ENCODE results near the gene QARS1.
A peak's percentile ranks its signal among the peaks of the same experiment; 100 is the strongest.

The QARS1 gene

DNA sequence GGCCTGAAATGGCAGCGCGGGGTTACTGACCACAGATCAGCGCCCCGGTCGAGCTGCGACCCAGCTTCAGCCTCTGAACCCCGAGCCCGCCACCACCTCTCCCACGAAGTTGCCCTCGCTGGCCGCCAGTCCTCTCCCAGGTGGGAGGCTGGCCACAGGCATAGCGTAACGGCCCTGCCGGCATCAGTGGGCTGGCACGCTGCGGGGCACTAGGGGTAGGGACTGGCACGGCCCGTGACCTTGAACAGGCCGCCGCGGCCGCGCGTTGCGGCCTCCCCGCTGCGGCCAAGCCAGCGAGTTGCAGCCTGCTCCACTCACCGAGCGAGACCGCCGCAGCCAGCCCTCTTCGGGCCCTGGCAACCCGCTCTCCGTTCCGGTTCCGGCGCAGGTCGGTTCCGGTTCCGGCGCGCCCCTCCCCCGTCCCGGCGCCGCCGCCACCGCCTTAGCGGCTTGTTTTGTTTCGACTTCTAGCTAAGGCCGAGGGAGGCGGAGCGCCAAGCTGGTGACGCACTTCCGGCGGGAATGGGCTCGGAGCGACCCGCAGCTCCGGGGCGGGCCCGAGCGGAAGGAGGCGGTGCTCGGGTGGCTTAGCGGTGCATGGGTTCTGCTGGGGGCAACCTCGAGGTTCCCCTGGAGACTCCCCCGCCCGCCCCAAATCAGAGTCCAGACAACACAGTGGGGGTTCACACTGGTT is 16.0 kb upstream of the QARS1 start, which contains the start of gene USP19:
USP19 (minus strand) TSS at position 386 of the 694 bp plus-strand sequence. CDS start 1,678 bp downstream, outside the sequence.
- peak within 1 kb of the TSS; percentile 96 to 100 (median 98) for H3K9ac ChIP-seq (ENCODE audit: low read length in 5 of 5)
- H3K27me3 ChIP-seq (ENCODE audit: control insufficient read depth in 5 of 5, insufficient read depth in 4 of 5, low read length in 5 of 5) = no peaks in the 10 kb centered on the region
- peak within 1 kb of the TSS; percentile 94 for H3K27ac ChIP-seq (ENCODE audit: low read depth, low read length)
- H3K4me3 ChIP-seq (ENCODE audit: low read depth in 1 of 5, low read length in 5 of 5) = peak within 1 kb of the TSS; percentile 80 to 95 (median 93)
- H3K4me1 ChIP-seq (ENCODE audit: control insufficient read depth in 5 of 5, insufficient read depth in 5 of 5, low read length in 5 of 5) = peaks cover 12 to 35% (median 26%) of the 10 kb centered on the region in 5 donors
- H3K36me3 ChIP-seq (ENCODE audit: control insufficient read depth in 5 of 5, insufficient read depth in 5 of 5, low read length in 5 of 5) = peaks cover 0 to 81% (median 72%) of the 10 kb centered on the region in 5 donors
- no peaks in the 10 kb centered on the region for H3K9me3 ChIP-seq (ENCODE audit: control insufficient read depth in 5 of 5, low read length in 5 of 5)

DNA sequence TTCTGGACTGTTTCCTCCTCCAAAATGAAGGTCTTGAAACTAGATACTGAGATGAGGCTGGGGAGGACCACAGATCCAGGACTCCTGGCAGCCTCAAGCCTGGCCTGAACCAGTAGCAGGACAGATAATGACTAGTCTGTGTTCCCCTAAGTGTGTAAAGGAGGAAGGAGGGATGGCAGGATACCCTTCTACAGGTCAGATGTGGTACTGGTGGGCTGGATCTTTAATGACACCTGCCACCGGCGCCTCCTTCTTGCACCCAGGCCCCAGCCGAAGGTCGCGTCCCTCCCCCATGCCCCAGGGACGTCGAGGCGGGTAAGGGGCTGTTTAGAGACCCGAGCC is 15.5 kb upstream of the QARS1 start:
- Histone ChIP-seq H3K4me3 (ENCODE audit: low read depth in 1 of 5, low read length in 5 of 5) (peak overlapping the region; percentile 80 to 95 (median 93)), H3K27me3 (ENCODE audit: control insufficient read depth in 5 of 5, insufficient read depth in 4 of 5, low read length in 5 of 5) (no peaks in the 10 kb centered on the region), H3K4me1 (ENCODE audit: control insufficient read depth in 5 of 5, insufficient read depth in 5 of 5, low read length in 5 of 5) (peaks cover 12 to 35% (median 26%) of the 10 kb centered on the region in 5 donors), H3K36me3 (ENCODE audit: control insufficient read depth in 5 of 5, insufficient read depth in 5 of 5, low read length in 5 of 5) (peaks cover 0 to 81% (median 73%) of the 10 kb centered on the region in 5 donors), H3K9ac (ENCODE audit: low read length in 5 of 5) (peak overlapping the region; percentile 96 to 100 (median 98)), H3K9me3 (ENCODE audit: control insufficient read depth in 5 of 5, low read length in 5 of 5) (no peaks in the 10 kb centered on the region), H3K27ac (ENCODE audit: low read depth, low read length) (peak overlapping the region; percentile 94)

DNA sequence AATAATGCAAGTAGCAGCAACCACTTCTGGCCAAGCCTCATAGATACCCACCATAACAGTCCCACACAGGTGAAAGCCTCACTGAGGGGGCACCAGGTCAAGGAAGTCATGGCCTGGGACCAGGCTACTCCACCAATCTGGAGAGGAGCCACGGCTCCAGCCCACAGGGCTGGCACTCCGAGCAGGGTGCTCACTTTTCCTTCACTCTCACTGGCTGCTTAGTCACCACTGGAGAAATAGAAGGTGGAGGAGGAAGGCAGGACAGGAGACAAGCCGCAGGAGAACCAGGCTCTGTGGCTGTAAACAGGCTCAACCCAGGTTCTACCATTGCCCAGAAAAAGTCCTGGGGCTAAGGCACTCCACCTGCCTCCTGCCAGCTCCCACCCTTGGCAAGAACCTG is 14.9 kb upstream of the QARS1 start:
- H3K9me3 ChIP-seq (ENCODE audit: control insufficient read depth in 5 of 5, low read length in 5 of 5) = no peaks in the 10 kb centered on the region
- peak overlapping the region; percentile 96 to 100 (median 98) for H3K9ac ChIP-seq (ENCODE audit: low read length in 5 of 5)
- peak overlapping the region; percentile 80 to 95 (median 93) for H3K4me3 ChIP-seq (ENCODE audit: low read depth in 1 of 5, low read length in 5 of 5)
- H3K36me3 ChIP-seq (ENCODE audit: control insufficient read depth in 5 of 5, insufficient read depth in 5 of 5, low read length in 5 of 5) = peaks cover 0 to 81% (median 73%) of the 10 kb centered on the region in 5 donors
- peaks cover 12 to 35% (median 26%) of the 10 kb centered on the region in 5 donors for H3K4me1 ChIP-seq (ENCODE audit: control insufficient read depth in 5 of 5, insufficient read depth in 5 of 5, low read length in 5 of 5)
- H3K27ac ChIP-seq (ENCODE audit: low read depth, low read length) = peak overlapping the region; percentile 94
- H3K27me3 ChIP-seq (ENCODE audit: control insufficient read depth in 5 of 5, insufficient read depth in 4 of 5, low read length in 5 of 5) = no peaks in the 10 kb centered on the region

DNA sequence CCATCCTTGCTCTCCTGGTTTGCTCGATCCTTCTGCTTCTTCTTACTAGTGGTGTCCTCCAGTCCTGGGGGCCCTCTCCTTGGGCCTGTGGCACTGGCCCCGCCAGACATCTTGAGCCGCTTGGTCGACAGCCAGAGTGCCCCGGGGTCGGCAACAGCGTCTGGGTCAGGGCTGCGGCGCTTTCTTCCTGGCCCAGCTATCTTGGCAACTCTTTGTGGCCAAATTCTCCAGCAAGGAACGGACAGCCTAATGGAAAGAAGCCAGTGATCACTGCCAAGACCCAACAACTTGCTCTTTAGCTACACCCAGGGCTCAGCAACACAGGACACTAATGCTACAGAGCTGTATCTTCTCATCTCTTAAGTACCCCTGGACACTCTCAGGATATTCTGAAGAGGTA is 14.5 kb upstream of the QARS1 start:
- no peaks in the 10 kb centered on the region for H3K9me3 ChIP-seq (ENCODE audit: control insufficient read depth in 5 of 5, low read length in 5 of 5)
- H3K36me3 ChIP-seq (ENCODE audit: control insufficient read depth in 5 of 5, insufficient read depth in 5 of 5, low read length in 5 of 5) = peaks cover 0 to 81% (median 73%) of the 10 kb centered on the region in 5 donors
- peak overlapping the region; percentile 94 for H3K27ac ChIP-seq (ENCODE audit: low read depth, low read length)
- H3K27me3 ChIP-seq (ENCODE audit: control insufficient read depth in 5 of 5, insufficient read depth in 4 of 5, low read length in 5 of 5) = no peaks in the 10 kb centered on the region
- H3K4me1 ChIP-seq (ENCODE audit: control insufficient read depth in 5 of 5, insufficient read depth in 5 of 5, low read length in 5 of 5) = peaks cover 12 to 35% (median 26%) of the 10 kb centered on the region in 5 donors
- peak overlapping the region in 3 of 5 donors; percentile 2 to 93 (median 80) for H3K4me3 ChIP-seq (ENCODE audit: low read depth in 1 of 5, low read length in 5 of 5)
- H3K9ac ChIP-seq (ENCODE audit: low read length in 5 of 5) = peak overlapping the region; percentile 96 to 100 (median 98)

DNA sequence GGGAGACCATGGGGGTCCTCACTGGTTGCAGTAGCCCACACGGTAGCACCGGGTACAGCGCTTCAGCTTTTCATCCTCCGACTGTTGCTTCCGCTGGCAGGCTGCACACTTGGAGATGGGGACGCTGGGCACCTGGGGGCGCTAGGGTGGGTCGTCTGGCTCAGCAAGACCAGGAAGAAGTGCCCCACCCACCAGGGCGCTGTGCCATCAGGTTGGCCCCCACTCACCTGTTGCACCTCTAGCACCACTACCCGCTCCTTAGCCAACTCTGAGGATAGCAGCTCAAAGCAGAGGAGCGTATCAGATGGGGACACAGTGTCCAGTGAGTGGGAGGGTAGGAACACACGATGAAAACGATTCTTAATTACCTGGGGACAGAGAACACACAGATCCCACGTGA is 7.7 kb upstream of the QARS1 start:
- Histone ChIP-seq H3K4me3 (ENCODE audit: low read depth in 1 of 5, low read length in 5 of 5) (no peak overlapping the region), H3K36me3 (ENCODE audit: control insufficient read depth in 5 of 5, insufficient read depth in 5 of 5, low read length in 5 of 5) (peaks cover 0 to 99% (median 96%) of the 10 kb centered on the region in 5 donors), H3K9me3 (ENCODE audit: control insufficient read depth in 5 of 5, low read length in 5 of 5) (no peaks in the 10 kb centered on the region), H3K27me3 (ENCODE audit: control insufficient read depth in 5 of 5, insufficient read depth in 4 of 5, low read length in 5 of 5) (no peaks in the 10 kb centered on the region), H3K4me1 (ENCODE audit: control insufficient read depth in 5 of 5, insufficient read depth in 5 of 5, low read length in 5 of 5) (peaks cover 0 to 6% (median 0%) of the 10 kb centered on the region in 5 donors), H3K9ac (ENCODE audit: low read length in 5 of 5) (no peak overlapping the region), H3K27ac (ENCODE audit: low read depth, low read length) (no peak overlapping the region)

DNA sequence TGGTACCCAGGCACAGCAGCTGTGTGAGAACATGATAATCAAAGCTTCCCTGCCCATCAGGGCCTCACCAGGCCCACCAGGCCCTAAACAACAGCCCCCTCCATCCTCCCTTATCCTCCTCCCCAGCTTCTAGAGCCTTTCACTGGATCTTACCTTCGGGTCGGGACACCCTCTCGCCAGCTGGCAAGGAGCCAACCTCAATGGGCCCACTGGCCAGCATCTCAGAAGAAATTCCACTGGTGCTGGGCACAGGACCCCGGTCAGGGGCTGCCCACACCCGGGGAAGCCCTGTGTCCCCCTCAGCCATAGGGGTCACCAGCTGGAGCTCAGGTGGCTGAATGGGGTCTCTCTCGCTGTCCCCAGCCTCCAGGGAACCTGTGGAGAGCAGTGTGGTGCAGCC is 6.8 kb upstream of the QARS1 start:
- Histone ChIP-seq H3K27ac (ENCODE audit: low read depth, low read length) (no peak overlapping the region), H3K9me3 (ENCODE audit: control insufficient read depth in 5 of 5, low read length in 5 of 5) (no peaks in the 10 kb centered on the region), H3K27me3 (ENCODE audit: control insufficient read depth in 5 of 5, insufficient read depth in 4 of 5, low read length in 5 of 5) (no peaks in the 10 kb centered on the region), H3K4me1 (ENCODE audit: control insufficient read depth in 5 of 5, insufficient read depth in 5 of 5, low read length in 5 of 5) (no peaks in the 10 kb centered on the region), H3K4me3 (ENCODE audit: low read depth in 1 of 5, low read length in 5 of 5) (no peak overlapping the region), H3K36me3 (ENCODE audit: control insufficient read depth in 5 of 5, insufficient read depth in 5 of 5, low read length in 5 of 5) (peaks cover 0 to 97% (median 92%) of the 10 kb centered on the region in 5 donors), H3K9ac (ENCODE audit: low read length in 5 of 5) (no peak overlapping the region)

DNA sequence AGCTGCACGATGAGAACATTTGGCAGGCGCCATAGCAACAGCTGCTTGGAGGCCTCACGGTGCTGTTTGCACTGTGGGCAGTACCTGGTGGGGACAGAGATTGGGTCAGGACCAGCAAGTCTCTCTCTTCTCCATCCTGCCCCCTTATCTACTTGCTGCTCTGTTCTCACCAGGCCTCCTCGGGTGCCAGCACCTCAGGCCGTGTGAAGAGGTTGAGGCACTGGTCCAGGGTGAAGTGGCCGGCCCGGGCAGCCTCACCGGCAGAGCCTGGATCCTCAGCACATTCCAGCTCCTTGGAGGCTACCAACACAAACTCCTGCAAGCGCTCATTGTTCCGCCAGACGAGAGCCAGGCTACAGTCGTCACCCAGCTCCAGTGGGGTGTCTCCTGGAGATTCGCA is 6.2 kb upstream of the QARS1 start:
- Histone ChIP-seq H3K4me1 (ENCODE audit: control insufficient read depth in 5 of 5, insufficient read depth in 5 of 5, low read length in 5 of 5) (peaks cover 0 to 3% (median under 1%) of the 10 kb centered on the region in 5 donors), H3K9ac (ENCODE audit: low read length in 5 of 5) (no peak overlapping the region), H3K4me3 (ENCODE audit: low read depth in 1 of 5, low read length in 5 of 5) (no peak overlapping the region), H3K36me3 (ENCODE audit: control insufficient read depth in 5 of 5, insufficient read depth in 5 of 5, low read length in 5 of 5) (peaks cover 0 to 95% (median 87%) of the 10 kb centered on the region in 5 donors), H3K27ac (ENCODE audit: low read depth, low read length) (no peak overlapping the region), H3K27me3 (ENCODE audit: control insufficient read depth in 5 of 5, insufficient read depth in 4 of 5, low read length in 5 of 5) (no peaks in the 10 kb centered on the region), H3K9me3 (ENCODE audit: control insufficient read depth in 5 of 5, low read length in 5 of 5) (no peaks in the 10 kb centered on the region)

DNA sequence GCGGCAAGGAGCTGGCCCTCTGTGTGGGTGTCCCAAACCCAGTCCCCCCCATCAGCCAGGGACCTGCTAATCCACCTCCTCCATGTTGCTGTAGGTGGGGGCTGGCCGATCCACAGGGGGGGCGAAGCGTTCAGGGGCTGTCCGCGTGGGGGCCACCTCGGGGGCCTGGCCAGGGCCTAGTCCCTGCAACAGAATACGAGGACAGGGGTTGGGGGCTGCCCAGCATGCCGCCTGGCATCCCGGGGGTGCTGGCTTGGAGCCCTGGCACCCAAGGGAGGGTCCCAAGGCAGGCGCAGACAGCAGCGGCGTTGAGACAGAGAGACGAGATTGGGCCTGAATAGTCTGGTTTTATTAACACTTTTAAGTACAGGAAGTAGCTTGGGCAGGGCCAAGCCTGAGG is 3.8 kb upstream of the QARS1 start:
- H3K9ac ChIP-seq (ENCODE audit: low read length in 5 of 5) = no peak overlapping the region
- no peak overlapping the region for H3K4me3 ChIP-seq (ENCODE audit: low read depth in 1 of 5, low read length in 5 of 5)
- H3K36me3 ChIP-seq (ENCODE audit: control insufficient read depth in 5 of 5, insufficient read depth in 5 of 5, low read length in 5 of 5) = peaks cover 0 to 71% (median 63%) of the 10 kb centered on the region in 5 donors
- H3K27ac ChIP-seq (ENCODE audit: low read depth, low read length) = no peak overlapping the region
- no peaks in the 10 kb centered on the region for H3K27me3 ChIP-seq (ENCODE audit: control insufficient read depth in 5 of 5, insufficient read depth in 4 of 5, low read length in 5 of 5)
- H3K9me3 ChIP-seq (ENCODE audit: control insufficient read depth in 5 of 5, low read length in 5 of 5) = no peaks in the 10 kb centered on the region
- peaks cover 6 to 22% (median 20%) of the 10 kb centered on the region in 5 donors for H3K4me1 ChIP-seq (ENCODE audit: control insufficient read depth in 5 of 5, insufficient read depth in 5 of 5, low read length in 5 of 5)

DNA sequence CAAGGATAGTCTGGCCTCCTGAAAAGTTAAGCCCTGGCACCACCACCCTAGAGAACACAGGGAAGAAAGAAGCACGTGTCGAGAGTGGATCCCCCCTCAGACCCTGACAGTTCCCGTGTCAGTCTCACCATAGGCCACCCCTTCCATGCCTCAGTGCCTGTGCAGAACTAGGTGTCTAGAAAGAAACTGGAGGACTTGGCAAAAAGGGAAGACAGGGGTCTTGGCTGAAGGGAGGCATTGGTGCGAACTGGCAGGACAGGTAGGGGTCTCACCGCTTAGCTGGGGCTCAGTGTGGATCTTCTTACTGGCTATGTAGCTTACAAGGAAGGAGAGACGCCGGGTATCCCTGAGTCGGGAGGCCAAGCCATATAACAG is 518 bp downstream of the QARS1 start:
- no peaks in the 10 kb centered on the region for H3K27me3 ChIP-seq (ENCODE audit: control insufficient read depth in 5 of 5, insufficient read depth in 4 of 5, low read length in 5 of 5)
- H3K36me3 ChIP-seq (ENCODE audit: control insufficient read depth in 5 of 5, insufficient read depth in 5 of 5, low read length in 5 of 5) = peaks cover 0 to 64% (median 56%) of the 10 kb centered on the region in 5 donors
- no peaks in the 10 kb centered on the region for H3K9me3 ChIP-seq (ENCODE audit: control insufficient read depth in 5 of 5, low read length in 5 of 5)
- peak overlapping the region; percentile 90 to 99 (median 97) for H3K4me3 ChIP-seq (ENCODE audit: low read depth in 1 of 5, low read length in 5 of 5)
- H3K9ac ChIP-seq (ENCODE audit: low read length in 5 of 5) = peak overlapping the region; percentile 57 to 99 (median 89)
- peak overlapping the region; percentile 56 for H3K27ac ChIP-seq (ENCODE audit: low read depth, low read length)
- peaks cover 6 to 26% (median 23%) of the 10 kb centered on the region in 5 donors for H3K4me1 ChIP-seq (ENCODE audit: control insufficient read depth in 5 of 5, insufficient read depth in 5 of 5, low read length in 5 of 5)

DNA sequence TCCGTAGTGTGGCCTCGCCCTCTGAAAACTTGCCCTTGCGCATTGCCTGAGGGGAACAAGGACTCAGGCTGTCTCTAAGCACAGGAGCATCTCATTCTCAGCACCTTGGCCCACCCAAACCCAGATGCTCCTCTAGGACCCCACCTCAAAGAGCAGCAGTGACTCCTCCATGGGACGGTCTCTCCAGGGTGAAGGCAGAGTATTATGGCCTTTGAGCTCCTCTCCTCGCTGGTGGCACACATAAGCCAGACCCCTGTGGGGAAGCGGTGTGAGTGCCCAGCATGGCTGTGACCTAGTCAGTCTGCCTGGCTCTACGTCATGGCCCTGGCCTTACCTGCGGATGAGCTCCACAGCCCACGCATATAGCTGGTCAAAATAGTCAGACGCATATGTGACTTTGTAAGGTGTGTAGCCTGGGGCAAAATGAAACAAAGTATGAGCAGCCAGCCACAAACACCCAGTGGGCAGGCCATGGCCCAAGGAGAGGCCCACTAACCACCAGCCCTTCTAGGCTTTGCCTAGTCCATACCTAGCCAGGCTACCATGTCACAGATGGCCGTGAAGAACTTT is 4.4 kb downstream of the QARS1 start:
- no peaks in the 10 kb centered on the region for H3K9me3 ChIP-seq (ENCODE audit: control insufficient read depth in 5 of 5, low read length in 5 of 5)
- H3K4me1 ChIP-seq (ENCODE audit: control insufficient read depth in 5 of 5, insufficient read depth in 5 of 5, low read length in 5 of 5) = peaks cover 6 to 19% (median 18%) of the 10 kb centered on the region in 5 donors
- H3K27me3 ChIP-seq (ENCODE audit: control insufficient read depth in 5 of 5, insufficient read depth in 4 of 5, low read length in 5 of 5) = no peaks in the 10 kb centered on the region
- no peak overlapping the region for H3K4me3 ChIP-seq (ENCODE audit: low read depth in 1 of 5, low read length in 5 of 5)
- H3K36me3 ChIP-seq (ENCODE audit: control insufficient read depth in 5 of 5, insufficient read depth in 5 of 5, low read length in 5 of 5) = peaks cover 0 to 60% (median 56%) of the 10 kb centered on the region in 5 donors
- no peak overlapping the region for H3K27ac ChIP-seq (ENCODE audit: low read depth, low read length)
- peak overlapping the region in 1 of 5 donors; percentile 20 for H3K9ac ChIP-seq (ENCODE audit: low read length in 5 of 5)

Data from subcutaneous abdominal adipose tissue (tissue), 5 donors.